ENCODE measurements around the gene HTT.
"Not testable (repeated sequence)": the region's sequence is repeated elsewhere in the genome, so short reads cannot be mapped to it uniquely, and the experiment has no call there.

GRCh38 chr4:3151238-3151637, 76.8 kb downstream of the HTT start:
- TF ChIP-seq CTCF (conservative IDR thresholded peaks at IDR 0.05; ENCODE audit: low read depth, low read length); EZH2 (IDR thresholded peaks at IDR 0.05; ENCODE audit: low read length, unreplicated experiment); EZH2phosphoT487 (IDR thresholded peaks at IDR 0.05; ENCODE audit: borderline replicate concordance, low read length): not testable (repeated sequence)
